Measurements from ENCODE around the gene GIT2.
A peak's percentile ranks its signal among the peaks of the same experiment; 100 is the strongest.

The GIT2 gene

GRCh38 chr12:109927622-109928021 lies 68.5 kb downstream of the GIT2 start:
- TF ChIP-seq BHLHE40 (IDR thresholded peaks at IDR 0.05; ENCODE audit: borderline replicate concordance): no peak
- no peak for TF ChIP-seq FOXK2 (IDR thresholded peaks at IDR 0.05)
- TF ChIP-seq SUZ12 (IDR thresholded peaks at IDR 0.05): no peak
- no peak for TF ChIP-seq SP1 (IDR thresholded peaks at IDR 0.05)
- TF ChIP-seq FOXM1 (IDR thresholded peaks at IDR 0.05; ENCODE audit: borderline replicate concordance): no peak
- TF ChIP-seq LEF1 (IDR thresholded peaks at IDR 0.05; ENCODE audit: borderline replicate concordance): no peak
- TF ChIP-seq ELF4 (IDR thresholded peaks at IDR 0.05): no peak
- TF ChIP-seq TARDBP (IDR thresholded peaks at IDR 0.05): no peak
- TF ChIP-seq L3MBTL2 (conservative IDR thresholded peaks at IDR 0.05): no peak
- peak; percentile 77 for DNase-seq (ENCODE audit: extremely low spot score)
- CTCF ChIA-PET: interaction anchor here (0.7 to 1.4 kb wide), 2 partner anchors 74 to 1699 kb away, joined by 3 to 7 read pairs; no protein-coding TSS in a partner anchor
- POLR2A ChIA-PET: interaction anchor here (0.9 kb wide), 1 partner anchor 26 kb away, joined by 3 read pairs; no protein-coding TSS in a partner anchor

GRCh38 chr12:109926488-109927210 lies 69.5 kb downstream of the GIT2 start:
- ChIA-PET POLR2A (no interaction called here), CTCF (interaction anchor here (0.7 to 1.0 kb wide), 3 partner anchors 26 to 1700 kb away, joined by 3 to 6 read pairs (median 3); no protein-coding TSS in a partner anchor)
- TF ChIP-seq PKNOX1 (IDR thresholded peaks at IDR 0.05): no peak
- TF ChIP-seq ELF4 (IDR thresholded peaks at IDR 0.05): no peak
- no peak for TF ChIP-seq CTBP1 (IDR thresholded peaks at IDR 0.05; ENCODE audit: borderline replicate concordance)
- no peak for TF ChIP-seq SUZ12 (IDR thresholded peaks at IDR 0.05)
- no peak for TF ChIP-seq L3MBTL2 (conservative IDR thresholded peaks at IDR 0.05)
- no peak for TF ChIP-seq TARDBP (IDR thresholded peaks at IDR 0.05)
- TF ChIP-seq SP1 (IDR thresholded peaks at IDR 0.05): no peak
- no peak for TF ChIP-seq FOXM1 (IDR thresholded peaks at IDR 0.05; ENCODE audit: borderline replicate concordance)
- TF ChIP-seq ARNT (IDR thresholded peaks at IDR 0.05): no peak
- no peak for TF ChIP-seq FOXA1 (IDR thresholded peaks at IDR 0.05)
- no peak for TF ChIP-seq HDGF (IDR thresholded peaks at IDR 0.05; ENCODE audit: borderline replicate concordance)
- TF ChIP-seq FOXK2 (IDR thresholded peaks at IDR 0.05): no peak
- TF ChIP-seq NFRKB (IDR thresholded peaks at IDR 0.05): no peak
- TF ChIP-seq LEF1 (IDR thresholded peaks at IDR 0.05; ENCODE audit: borderline replicate concordance): no peak
- TF ChIP-seq ZNF384 (IDR thresholded peaks at IDR 0.05): no peak
- TF ChIP-seq BHLHE40 (IDR thresholded peaks at IDR 0.05; ENCODE audit: borderline replicate concordance): no peak
- no peak for DNase-seq (ENCODE audit: extremely low spot score)

GRCh38 chr12:109926016-109926415 lies 70.2 kb downstream of the GIT2 start:
- ChIA-PET POLR2A (no interaction called here), CTCF (interaction anchor here (1.0 kb wide), 1 partner anchor 25 kb away, joined by 3 read pairs; no protein-coding TSS in a partner anchor)
- TF ChIP-seq NFRKB (IDR thresholded peaks at IDR 0.05) (no peak), SP1 (IDR thresholded peaks at IDR 0.05) (no peak), ZNF384 (IDR thresholded peaks at IDR 0.05) (no peak), FOXM1 (IDR thresholded peaks at IDR 0.05; ENCODE audit: borderline replicate concordance) (no peak), SUZ12 (IDR thresholded peaks at IDR 0.05) (no peak), LEF1 (IDR thresholded peaks at IDR 0.05; ENCODE audit: borderline replicate concordance) (no peak), BHLHE40 (IDR thresholded peaks at IDR 0.05; ENCODE audit: borderline replicate concordance) (no peak), TARDBP (IDR thresholded peaks at IDR 0.05) (no peak), L3MBTL2 (conservative IDR thresholded peaks at IDR 0.05) (no peak), HDGF (IDR thresholded peaks at IDR 0.05; ENCODE audit: borderline replicate concordance) (no peak), ARNT (IDR thresholded peaks at IDR 0.05) (no peak), ELF4 (IDR thresholded peaks at IDR 0.05) (no peak)
- no peak for DNase-seq (ENCODE audit: extremely low spot score)

GRCh38 chr12:109925185-109925840 lies 70.9 kb downstream of the GIT2 start:
- DNase-seq (ENCODE audit: extremely low spot score): no peak
- ChIA-PET POLR2A (no interaction called here), CTCF (no interaction called here)
- TF ChIP-seq ELF4 (IDR thresholded peaks at IDR 0.05) (no peak), NFRKB (IDR thresholded peaks at IDR 0.05) (no peak)

GRCh38 chr12:109923481-109924245 lies 72.5 kb downstream of the GIT2 start:
- CTCF ChIA-PET: no interaction called here

GRCh38 chr12:109923038-109923437 lies 73.1 kb downstream of the GIT2 start:
- ChIA-PET CTCF (no interaction called here), POLR2A (no interaction called here)
- TF ChIP-seq BHLHE40 (IDR thresholded peaks at IDR 0.05; ENCODE audit: borderline replicate concordance) (no peak), FOXA1 (IDR thresholded peaks at IDR 0.05) (no peak), HDGF (IDR thresholded peaks at IDR 0.05; ENCODE audit: borderline replicate concordance) (no peak), L3MBTL2 (conservative IDR thresholded peaks at IDR 0.05) (no peak), SUZ12 (IDR thresholded peaks at IDR 0.05) (no peak), FOXK2 (IDR thresholded peaks at IDR 0.05) (no peak), FOXM1 (IDR thresholded peaks at IDR 0.05; ENCODE audit: borderline replicate concordance) (no peak), ELF4 (IDR thresholded peaks at IDR 0.05) (no peak), CTBP1 (IDR thresholded peaks at IDR 0.05; ENCODE audit: borderline replicate concordance) (no peak), ZNF384 (IDR thresholded peaks at IDR 0.05) (no peak), SP1 (IDR thresholded peaks at IDR 0.05) (no peak), TARDBP (IDR thresholded peaks at IDR 0.05) (no peak), LEF1 (IDR thresholded peaks at IDR 0.05; ENCODE audit: borderline replicate concordance) (no peak), ARNT (IDR thresholded peaks at IDR 0.05) (no peak), NFRKB (IDR thresholded peaks at IDR 0.05) (no peak), PKNOX1 (IDR thresholded peaks at IDR 0.05) (no peak)
- no peak for DNase-seq (ENCODE audit: extremely low spot score)

More at GRCh38 chr12:109923481-109924245, 72.5 kb downstream of the GIT2 start:
- POLR2A ChIA-PET: no interaction called here
- TF ChIP-seq ARNT (IDR thresholded peaks at IDR 0.05): no peak
- DNase-seq (ENCODE audit: extremely low spot score): no peak

All from HEK293T (cell line).